K562 (cell line): Measurements from ENCODE around the gene CRCP. TPM values are rescaled to one million over a fixed set of nuclear protein-coding genes. Genes with fewer than 3 reads are reported as not detected.
A peak's percentile ranks its signal among the peaks of the same experiment; 100 is the strongest.

Experiments
- CUX1 ChIP-seq: fragments of 200-800 bp; sonication (Bioruptor generic); IDR thresholded peaks from 2 replicates; pipeline ENCODE4 v1.6.1; 2016; ENCODE audit warnings: missing genetic modification characterization, missing compliant biosample characterization
- ESRRB ChIP-seq: fragments of 250-450 bp; sonication (Bioruptor Pico); IDR thresholded peaks from 2 replicates; pipeline ENCODE4 v1.5.0; 2020; ENCODE audit warnings: mild to moderate bottlenecking, moderate library complexity, borderline replicate concordance
- HDAC3 ChIP-seq: fragments of 450-650 bp; IDR thresholded peaks from 2 replicates; pipeline ENCODE4 v1.6.1; 2018; ENCODE audit warnings: borderline replicate concordance, mild to moderate bottlenecking, moderate library complexity; ENCODE audit not compliant: partially characterized antibody
- HNRNPL ChIP-seq: fragments of 200-400 bp; formaldehyde crosslinking; IDR thresholded peaks from 2 replicates; pipeline ENCODE4 v1.6.1; 2017; ENCODE audit warnings: low read depth, mild to moderate bottlenecking, low read length
- NCOA6 ChIP-seq: fragments of 450-650 bp; IDR thresholded peaks from 2 replicates; pipeline ENCODE4 v1.6.1; 2017; ENCODE audit warnings: mild to moderate bottlenecking
- POLR3G ChIP-seq: IDR thresholded peaks from 2 replicates; pipeline ENCODE4 v1.6.1; 2011; ENCODE audit not compliant: insufficient read length, insufficient replicate concordance; ENCODE audit errors: extremely low read depth
- PURB ChIP-seq: sonication (generic); formaldehyde crosslinking; IDR thresholded peaks from 2 replicates; pipeline ENCODE4 v1.9.0; 2021; ENCODE audit warnings: low read depth, mild to moderate bottlenecking, missing genetic modification reagents
- RB1 ChIP-seq: fragments of 450-650 bp; IDR thresholded peaks from 2 replicates; pipeline ENCODE4 v1.6.1; 2017; ENCODE audit warnings: low read depth, mild to moderate bottlenecking
- SMARCB1 ChIP-seq: IDR thresholded peaks from 2 replicates; pipeline ENCODE4 v1.6.1; 2011; ENCODE audit warnings: improper control_type of control experiment, low read depth; ENCODE audit not compliant: insufficient read length
- SRSF3 ChIP-seq: fragments of 200-400 bp; formaldehyde crosslinking; IDR thresholded peaks from 2 replicates; pipeline ENCODE4 v1.6.1; 2016; ENCODE audit warnings: mild to moderate bottlenecking, low read length, moderate library complexity; ENCODE audit not compliant: insufficient read depth
- SRSF7 ChIP-seq: fragments of 200-400 bp; formaldehyde crosslinking; optimal IDR thresholded peaks from 2 replicates; pipeline ENCODE3; 2017; ENCODE audit warnings: mild to moderate bottlenecking, low read depth, low read length
- TAF9B ChIP-seq: fragments of 450-650 bp; IDR thresholded peaks from 2 replicates; pipeline ENCODE4 v1.6.1; 2018; ENCODE audit warnings: mild to moderate bottlenecking; ENCODE audit not compliant: partially characterized antibody
- ZNF143 ChIP-seq: sonication (generic); formaldehyde crosslinking; IDR thresholded peaks from 2 replicates; pipeline ENCODE4 v1.9.0; 2022; ENCODE audit warnings: mild to moderate bottlenecking, missing genetic modification reagents
- ZNF431 ChIP-seq: sonication (generic); formaldehyde crosslinking; IDR thresholded peaks from 2 replicates; pipeline ENCODE4 v1.8.0; 2022; ENCODE audit warnings: mild to moderate bottlenecking, missing genetic modification reagents
- ZNF766 ChIP-seq: fragments of 200-800 bp; sonication (Bioruptor generic); conservative IDR thresholded peaks from 2 replicates; pipeline ENCODE4 v1.6.1; 2016; ENCODE audit warnings: missing genetic modification characterization, missing compliant biosample characterization
- polyA plus RNA-seq, 8 experiments: library from polyadenylated mRNA; depleted of rRNA in 4 of 8; stranded (reverse) in 5 of 8; unstranded in 3 of 8; fragments of >200 nt; fragmentation: Nextera tagmentation in 2 of 8; fragmentation: Illumina TruSeq in 1 of 8; extraction: Ambion mirVana in 2 of 8; extraction: Trizol in 1 of 8; gene quantifications; 2 replicates each; pipeline versions ENCODE4 v1.2.1 to v1.2.3, GENCODE V29; 2011 to 2014; ENCODE audit warnings: inconsistent platforms in 1 of 8, missing spikeins in 1 of 8
- total RNA-seq, 7 experiments: library from RNA; depleted of rRNA in 6 of 7; stranded (reverse); fragments of >200 nt in 6 of 7; fragmentation: Illumina TruSeq in 2 of 7; extraction: Trizol in 2 of 7; gene quantifications; 2 replicates each; pipeline versions ENCODE4 v1.2.1 to v1.2.3, GENCODE V29; 2011 to 2021; ENCODE audit warnings: low replicate concordance in 1 of 7
- TF ChIP-seq, protein P1 (sequence below): sonication (generic); formaldehyde crosslinking; IDR thresholded peaks from 2 replicates; pipeline ENCODE4 v1.8.0; 2022; ENCODE audit warnings: mild to moderate bottlenecking, missing genetic modification reagents
- TF ChIP-seq, protein P2 (sequence below): fragments of 250-450 bp; sonication (Bioruptor Pico); IDR thresholded peaks from 2 replicates; pipeline ENCODE4 v1.5.0; 2022; ENCODE audit warnings: mild to moderate bottlenecking

CRCP gene
- total and polyA plus RNA-seq, 9 of the 15 experiments (the other 6 are each of a cell fraction or from before 2014, with no cell fraction given): 22.1 to 58.3 (median 43.4) TPM

DNA sequence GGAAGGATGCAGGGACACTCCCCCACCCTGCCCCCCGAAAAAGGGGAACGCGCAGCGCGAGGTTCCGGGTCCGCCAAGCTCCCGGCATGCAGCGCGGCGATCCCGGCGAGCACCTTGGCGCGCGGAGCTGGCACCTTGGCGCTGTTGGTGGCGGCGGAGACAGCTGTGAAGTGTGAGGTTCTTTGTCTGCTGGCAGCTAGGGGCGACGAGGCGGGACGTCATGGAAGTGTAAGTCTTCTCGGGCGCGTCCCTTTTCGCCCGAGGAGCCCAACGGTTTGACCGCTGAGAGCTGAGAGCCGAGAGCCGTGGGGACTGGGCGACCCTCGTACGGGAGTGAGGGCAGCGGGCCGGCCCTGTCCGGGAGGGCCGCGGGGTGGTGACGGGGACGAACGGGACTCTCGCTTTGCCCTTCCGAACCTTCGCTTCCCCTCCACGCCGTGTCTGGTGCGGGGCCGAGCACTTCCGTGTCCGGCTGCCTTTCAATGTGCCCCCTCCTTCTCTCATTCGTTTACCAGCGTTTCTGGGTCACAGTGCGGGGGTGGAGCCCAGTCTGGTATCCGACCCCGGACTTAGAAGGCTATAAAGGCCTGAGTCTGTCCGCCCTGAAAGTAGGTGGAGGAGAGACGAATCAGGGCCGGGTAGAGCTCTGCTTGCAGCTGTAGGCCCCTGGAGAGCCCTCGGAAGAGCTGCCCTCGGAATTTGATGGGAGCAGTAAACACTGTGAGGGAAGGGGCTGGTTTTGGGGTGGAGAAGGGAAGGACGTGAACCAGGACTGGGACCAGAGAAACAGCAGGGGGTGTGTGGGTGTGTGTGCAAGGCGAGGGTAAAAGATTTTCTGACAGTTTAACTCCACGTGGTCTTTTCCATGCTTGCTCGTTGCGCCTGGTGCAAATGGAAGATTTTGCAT lies at the start of gene CRCP (continued):
- TF ChIP-seq NCOA6: no peak
- no peak for TF ChIP-seq PURB (CRISPR knock-in tag)
- no peak for TF ChIP-seq SRSF3
- TF ChIP-seq ZNF431 (CRISPR knock-in tag): peak; percentile 69; the same call in 1 of the 2 replicates
- TF ChIP-seq, protein P1, sequence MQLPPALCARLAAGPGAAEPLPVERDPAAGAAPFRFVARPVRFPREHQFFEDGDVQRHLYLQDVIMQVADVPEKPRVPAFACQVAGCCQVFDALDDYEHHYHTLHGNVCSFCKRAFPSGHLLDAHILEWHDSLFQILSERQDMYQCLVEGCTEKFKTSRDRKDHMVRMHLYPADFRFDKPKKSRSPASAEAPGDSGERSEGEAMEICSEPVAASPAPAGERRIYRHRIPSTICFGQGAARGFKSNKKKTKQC (CRISPR knock-in tag): peak; percentile 86
- no peak for TF ChIP-seq POLR3G
- TF ChIP-seq, protein P2, sequence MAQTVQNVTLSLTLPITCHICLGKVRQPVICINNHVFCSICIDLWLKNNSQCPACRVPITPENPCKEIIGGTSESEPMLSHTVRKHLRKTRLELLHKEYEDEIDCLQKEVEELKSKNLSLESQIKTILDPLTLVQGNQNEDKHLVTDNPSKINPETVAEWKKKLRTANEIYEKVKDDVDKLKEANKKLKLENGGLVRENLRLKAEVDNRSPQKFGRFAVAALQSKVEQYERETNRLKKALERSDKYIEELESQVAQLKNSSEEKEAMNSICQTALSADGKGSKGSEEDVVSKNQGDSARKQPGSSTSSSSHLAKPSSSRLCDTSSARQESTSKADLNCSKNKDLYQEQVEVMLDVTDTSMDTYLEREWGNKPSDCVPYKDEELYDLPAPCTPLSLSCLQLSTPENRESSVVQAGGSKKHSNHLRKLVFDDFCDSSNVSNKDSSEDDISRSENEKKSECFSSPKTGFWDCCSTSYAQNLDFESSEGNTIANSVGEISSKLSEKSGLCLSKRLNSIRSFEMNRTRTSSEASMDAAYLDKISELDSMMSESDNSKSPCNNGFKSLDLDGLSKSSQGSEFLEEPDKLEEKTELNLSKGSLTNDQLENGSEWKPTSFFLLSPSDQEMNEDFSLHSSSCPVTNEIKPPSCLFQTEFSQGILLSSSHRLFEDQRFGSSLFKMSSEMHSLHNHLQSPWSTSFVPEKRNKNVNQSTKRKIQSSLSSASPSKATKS: no peak
- TF ChIP-seq SRSF7: no peak
- TF ChIP-seq HDAC3: no peak
- TF ChIP-seq ESRRB: no peak
- no peak; the same call in none of the 2 replicates for TF ChIP-seq RB1
- TF ChIP-seq TAF9B: peak; percentile 67
- TF ChIP-seq CUX1 (CRISPR knock-in tag): no peak
- peak; percentile 90 for TF ChIP-seq HNRNPL
- peak; percentile 86 for TF ChIP-seq ZNF143 (CRISPR knock-in tag)
- no peak; the same call in 1 of the 2 replicates for TF ChIP-seq ZNF766 (CRISPR knock-in tag)
- TF ChIP-seq SMARCB1: no peak
